ENCODE results near the gene LGALSL.

The LGALSL gene

DNA sequence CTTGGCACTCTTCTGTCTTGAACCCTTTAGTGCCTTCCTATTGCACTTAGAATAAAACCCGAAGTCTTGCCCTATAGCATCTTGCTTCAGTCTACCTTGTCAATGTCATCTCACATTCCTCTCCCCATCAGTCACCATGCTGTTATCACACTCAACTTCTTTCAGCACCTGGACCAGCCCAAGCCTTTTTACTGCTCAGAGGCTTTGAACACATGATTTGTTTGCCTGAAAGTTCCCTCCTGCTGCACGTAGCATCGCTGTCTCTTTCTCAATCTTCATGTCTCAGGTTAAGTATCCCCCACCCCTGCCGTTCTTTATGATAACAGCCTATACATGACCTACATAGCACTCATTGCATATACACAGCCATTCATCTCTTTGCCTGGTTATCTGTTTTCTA is 41.3 kb upstream of the LGALSL start:
- TF ChIP-seq RARB (CRISPR knock-in tag; IDR thresholded peaks at IDR 0.05): no peak
- ATAC-seq: no peak

DNA sequence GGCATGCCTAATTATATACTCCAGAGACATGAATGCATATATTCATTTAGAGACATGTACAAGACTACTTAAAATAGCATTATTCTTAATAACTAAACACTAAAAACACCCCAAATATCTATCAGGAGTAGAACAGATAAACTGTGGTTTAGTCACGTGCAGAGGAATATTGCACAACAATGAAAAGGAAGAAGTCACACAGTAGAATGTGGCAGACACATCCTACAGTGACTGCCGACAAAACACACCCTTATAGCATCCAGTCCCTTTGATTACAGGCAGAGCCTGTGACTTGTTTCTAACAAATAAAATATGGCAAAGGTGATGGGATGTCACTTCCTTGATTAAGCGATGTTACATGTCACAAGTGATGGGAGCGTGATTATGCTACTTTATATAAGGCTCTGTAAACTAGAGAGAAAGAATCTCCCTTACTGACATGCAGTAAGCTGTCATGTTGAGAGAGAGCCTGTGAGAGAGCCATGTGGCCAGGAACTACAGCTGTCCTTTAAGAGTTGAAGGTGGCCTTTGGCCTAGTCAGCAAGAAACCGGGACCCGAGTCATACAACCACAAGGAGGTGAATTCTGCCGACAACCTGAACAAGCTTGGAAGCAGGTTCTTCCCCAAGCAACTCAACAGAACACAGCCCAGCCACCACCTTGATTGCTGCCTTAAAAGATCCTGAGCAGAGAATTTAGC is 39.1 kb upstream of the LGALSL start:
- ATAC-seq: no peak
- TF ChIP-seq TOX (CRISPR knock-in tag; IDR thresholded peaks at IDR 0.05; ENCODE audit: borderline replicate concordance) (no peak), ZNF565 (CRISPR knock-in tag; conservative IDR thresholded peaks at IDR 0.05; ENCODE audit: low read depth) (no peak), GLIS3 (CRISPR knock-in tag; IDR thresholded peaks at IDR 0.05) (no peak), ZFP3 (CRISPR knock-in tag; IDR thresholded peaks at IDR 0.05) (no peak), ESRRG (CRISPR knock-in tag; IDR thresholded peaks at IDR 0.05) (no peak), ARNTL (CRISPR knock-in tag; IDR thresholded peaks at IDR 0.05; ENCODE audit: borderline replicate concordance, low read depth) (no peak), BACH2 (CRISPR knock-in tag; IDR thresholded peaks at IDR 0.05; ENCODE audit: borderline replicate concordance) (no peak), ZFP30 (CRISPR knock-in tag; IDR thresholded peaks at IDR 0.05) (no peak), ZNF8 (CRISPR knock-in tag; IDR thresholded peaks at IDR 0.05) (no peak), ISL1 (CRISPR knock-in tag; IDR thresholded peaks at IDR 0.05) (no peak), TCF4 (CRISPR knock-in tag; IDR thresholded peaks at IDR 0.05; ENCODE audit: borderline replicate concordance) (no peak)
- TF ChIP-seq, protein P1, sequence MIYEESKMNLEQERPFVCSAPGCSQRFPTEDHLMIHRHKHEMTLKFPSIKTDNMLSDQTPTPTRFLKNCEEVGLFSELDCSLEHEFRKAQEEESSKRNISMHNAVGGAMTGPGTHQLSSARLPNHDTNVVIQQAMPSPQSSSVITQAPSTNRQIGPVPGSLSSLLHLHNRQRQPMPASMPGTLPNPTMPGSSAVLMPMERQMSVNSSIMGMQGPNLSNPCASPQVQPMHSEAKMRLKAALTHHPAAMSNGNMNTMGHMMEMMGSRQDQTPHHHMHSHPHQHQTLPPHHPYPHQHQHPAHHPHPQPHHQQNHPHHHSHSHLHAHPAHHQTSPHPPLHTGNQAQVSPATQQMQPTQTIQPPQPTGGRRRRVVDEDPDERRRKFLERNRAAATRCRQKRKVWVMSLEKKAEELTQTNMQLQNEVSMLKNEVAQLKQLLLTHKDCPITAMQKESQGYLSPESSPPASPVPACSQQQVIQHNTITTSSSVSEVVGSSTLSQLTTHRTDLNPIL (CRISPR knock-in tag; IDR thresholded peaks at IDR 0.05; ENCODE audit: low read depth): no peak
- TF ChIP-seq, protein P2, sequence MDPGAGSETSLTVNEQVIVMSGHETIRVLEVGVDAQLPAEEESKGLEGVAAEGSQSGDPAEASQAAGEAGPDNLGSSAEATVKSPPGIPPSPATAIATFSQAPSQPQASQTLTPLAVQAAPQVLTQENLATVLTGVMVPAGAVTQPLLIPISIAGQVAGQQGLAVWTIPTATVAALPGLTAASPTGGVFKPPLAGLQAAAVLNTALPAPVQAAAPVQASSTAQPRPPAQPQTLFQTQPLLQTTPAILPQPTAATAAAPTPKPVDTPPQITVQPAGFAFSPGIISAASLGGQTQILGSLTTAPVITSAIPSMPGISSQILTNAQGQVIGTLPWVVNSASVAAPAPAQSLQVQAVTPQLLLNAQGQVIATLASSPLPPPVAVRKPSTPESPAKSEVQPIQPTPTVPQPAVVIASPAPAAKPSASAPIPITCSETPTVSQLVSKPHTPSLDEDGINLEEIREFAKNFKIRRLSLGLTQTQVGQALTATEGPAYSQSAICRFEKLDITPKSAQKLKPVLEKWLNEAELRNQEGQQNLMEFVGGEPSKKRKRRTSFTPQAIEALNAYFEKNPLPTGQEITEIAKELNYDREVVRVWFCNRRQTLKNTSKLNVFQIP (CRISPR knock-in tag; IDR thresholded peaks at IDR 0.05; ENCODE audit: borderline replicate concordance, low read depth): no peak
- TF ChIP-seq, protein P3, sequence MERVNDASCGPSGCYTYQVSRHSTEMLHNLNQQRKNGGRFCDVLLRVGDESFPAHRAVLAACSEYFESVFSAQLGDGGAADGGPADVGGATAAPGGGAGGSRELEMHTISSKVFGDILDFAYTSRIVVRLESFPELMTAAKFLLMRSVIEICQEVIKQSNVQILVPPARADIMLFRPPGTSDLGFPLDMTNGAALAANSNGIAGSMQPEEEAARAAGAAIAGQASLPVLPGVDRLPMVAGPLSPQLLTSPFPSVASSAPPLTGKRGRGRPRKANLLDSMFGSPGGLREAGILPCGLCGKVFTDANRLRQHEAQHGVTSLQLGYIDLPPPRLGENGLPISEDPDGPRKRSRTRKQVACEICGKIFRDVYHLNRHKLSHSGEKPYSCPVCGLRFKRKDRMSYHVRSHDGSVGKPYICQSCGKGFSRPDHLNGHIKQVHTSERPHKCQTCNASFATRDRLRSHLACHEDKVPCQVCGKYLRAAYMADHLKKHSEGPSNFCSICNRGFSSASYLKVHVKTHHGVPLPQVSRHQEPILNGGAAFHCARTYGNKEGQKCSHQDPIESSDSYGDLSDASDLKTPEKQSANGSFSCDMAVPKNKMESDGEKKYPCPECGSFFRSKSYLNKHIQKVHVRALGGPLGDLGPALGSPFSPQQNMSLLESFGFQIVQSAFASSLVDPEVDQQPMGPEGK (CRISPR knock-in tag; IDR thresholded peaks at IDR 0.05; ENCODE audit: borderline replicate concordance): no peak
- TF ChIP-seq, protein P4, sequence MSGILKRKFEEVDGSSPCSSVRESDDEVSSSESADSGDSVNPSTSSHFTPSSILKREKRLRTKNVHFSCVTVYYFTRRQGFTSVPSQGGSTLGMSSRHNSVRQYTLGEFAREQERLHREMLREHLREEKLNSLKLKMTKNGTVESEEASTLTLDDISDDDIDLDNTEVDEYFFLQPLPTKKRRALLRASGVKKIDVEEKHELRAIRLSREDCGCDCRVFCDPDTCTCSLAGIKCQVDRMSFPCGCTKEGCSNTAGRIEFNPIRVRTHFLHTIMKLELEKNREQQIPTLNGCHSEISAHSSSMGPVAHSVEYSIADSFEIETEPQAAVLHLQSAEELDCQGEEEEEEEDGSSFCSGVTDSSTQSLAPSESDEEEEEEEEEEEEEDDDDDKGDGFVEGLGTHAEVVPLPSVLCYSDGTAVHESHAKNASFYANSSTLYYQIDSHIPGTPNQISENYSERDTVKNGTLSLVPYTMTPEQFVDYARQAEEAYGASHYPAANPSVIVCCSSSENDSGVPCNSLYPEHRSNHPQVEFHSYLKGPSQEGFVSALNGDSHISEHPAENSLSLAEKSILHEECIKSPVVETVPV (CRISPR knock-in tag; IDR thresholded peaks at IDR 0.05): no peak

DNA sequence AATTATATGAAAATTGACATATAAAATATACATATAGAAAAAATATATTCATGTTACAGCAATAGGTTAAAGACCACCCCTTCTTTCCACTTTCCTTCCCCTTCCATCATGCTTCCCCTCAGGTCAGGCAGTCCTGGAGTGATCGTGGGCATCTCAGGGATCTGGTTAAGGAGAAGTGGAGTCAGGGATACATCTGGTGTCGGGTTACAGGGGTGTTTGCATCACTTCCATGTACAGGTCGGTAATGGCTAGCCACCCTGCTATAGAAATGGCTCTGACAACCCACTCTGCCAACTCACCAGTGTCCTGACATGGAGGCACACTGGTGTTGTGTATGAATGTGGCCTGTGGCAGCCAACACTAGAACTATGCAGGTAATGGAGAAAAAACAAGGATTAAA is 36.3 kb upstream of the LGALSL start:
- ATAC-seq: no peak

More for the DNA sequence above, 36.3 kb upstream of the LGALSL start:
- TF ChIP-seq ZFP3 (CRISPR knock-in tag; IDR thresholded peaks at IDR 0.05) (no peak), ZC3H10 (CRISPR knock-in tag; IDR thresholded peaks at IDR 0.05) (no peak), ESRRG (CRISPR knock-in tag; IDR thresholded peaks at IDR 0.05) (no peak), OSR1 (CRISPR knock-in tag; IDR thresholded peaks at IDR 0.05) (no peak), ZNF565 (CRISPR knock-in tag; conservative IDR thresholded peaks at IDR 0.05; ENCODE audit: low read depth) (no peak), GLIS3 (CRISPR knock-in tag; IDR thresholded peaks at IDR 0.05) (no peak), ZNF8 (CRISPR knock-in tag; IDR thresholded peaks at IDR 0.05) (no peak), BACH2 (CRISPR knock-in tag; IDR thresholded peaks at IDR 0.05; ENCODE audit: borderline replicate concordance) (no peak)
- TF ChIP-seq, protein P3 (CRISPR knock-in tag; IDR thresholded peaks at IDR 0.05; ENCODE audit: borderline replicate concordance): no peak
- TF ChIP-seq, protein P5, sequence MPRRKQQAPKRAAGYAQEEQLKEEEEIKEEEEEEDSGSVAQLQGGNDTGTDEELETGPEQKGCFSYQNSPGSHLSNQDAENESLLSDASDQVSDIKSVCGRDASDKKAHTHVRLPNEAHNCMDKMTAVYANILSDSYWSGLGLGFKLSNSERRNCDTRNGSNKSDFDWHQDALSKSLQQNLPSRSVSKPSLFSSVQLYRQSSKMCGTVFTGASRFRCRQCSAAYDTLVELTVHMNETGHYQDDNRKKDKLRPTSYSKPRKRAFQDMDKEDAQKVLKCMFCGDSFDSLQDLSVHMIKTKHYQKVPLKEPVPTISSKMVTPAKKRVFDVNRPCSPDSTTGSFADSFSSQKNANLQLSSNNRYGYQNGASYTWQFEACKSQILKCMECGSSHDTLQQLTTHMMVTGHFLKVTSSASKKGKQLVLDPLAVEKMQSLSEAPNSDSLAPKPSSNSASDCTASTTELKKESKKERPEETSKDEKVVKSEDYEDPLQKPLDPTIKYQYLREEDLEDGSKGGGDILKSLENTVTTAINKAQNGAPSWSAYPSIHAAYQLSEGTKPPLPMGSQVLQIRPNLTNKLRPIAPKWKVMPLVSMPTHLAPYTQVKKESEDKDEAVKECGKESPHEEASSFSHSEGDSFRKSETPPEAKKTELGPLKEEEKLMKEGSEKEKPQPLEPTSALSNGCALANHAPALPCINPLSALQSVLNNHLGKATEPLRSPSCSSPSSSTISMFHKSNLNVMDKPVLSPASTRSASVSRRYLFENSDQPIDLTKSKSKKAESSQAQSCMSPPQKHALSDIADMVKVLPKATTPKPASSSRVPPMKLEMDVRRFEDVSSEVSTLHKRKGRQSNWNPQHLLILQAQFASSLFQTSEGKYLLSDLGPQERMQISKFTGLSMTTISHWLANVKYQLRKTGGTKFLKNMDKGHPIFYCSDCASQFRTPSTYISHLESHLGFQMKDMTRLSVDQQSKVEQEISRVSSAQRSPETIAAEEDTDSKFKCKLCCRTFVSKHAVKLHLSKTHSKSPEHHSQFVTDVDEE (CRISPR knock-in tag; IDR thresholded peaks at IDR 0.05): no peak
- TF ChIP-seq, protein P1 (CRISPR knock-in tag; IDR thresholded peaks at IDR 0.05; ENCODE audit: low read depth): no peak
- TF ChIP-seq, protein P2 (CRISPR knock-in tag; IDR thresholded peaks at IDR 0.05; ENCODE audit: borderline replicate concordance, low read depth): no peak
